Gastrocnemius medialis (tissue), 4 donors: ENCODE data around the gene CHST14. TPM values are rescaled to one million over a fixed set of nuclear protein-coding genes. Genes with fewer than 3 reads are reported as not detected.

Experiments
- ATAC-seq, 2 donors: fragments of 150-250 bp; one replicate each; pipeline ENCODE4 v1.9.1; 2016
- DNase-seq, 2 donors: peaks; one replicate each; pipeline ENCODE4 v3.0.0-alpha.2; 2019
- H3K27ac ChIP-seq, 4 donors: fragments of 200-600 bp; sonication (generic); 1 replicate in 1 of 4; 2 replicates in 3 of 4; pipeline ENCODE4 v1.5.1; 2016 to 2018; ENCODE audit warnings: mild to moderate bottlenecking in 2 of 4, moderate library complexity in 1 of 4
- H3K27me3 ChIP-seq, 3 donors: fragments of 200-600 bp; sonication (generic) in 2 of 3; 1 replicate in 1 of 3; 2 replicates in 2 of 3; pipeline versions ENCODE4 v1.5.1 to v1.6.0; 2016 to 2019; ENCODE audit warnings: mild to moderate bottlenecking in 1 of 3, moderate library complexity in 1 of 3
- H3K36me3 ChIP-seq, 2 donors: fragments of 200-600 bp; sonication (generic) in 1 of 2; one replicate each; pipeline ENCODE4 v1.5.1; 2017 to 2018
- H3K4me1 ChIP-seq, 2 donors: fragments of 200-600 bp; sonication (generic) in 1 of 2; one replicate each; pipeline ENCODE4 v1.5.1; 2016 to 2017; ENCODE audit warnings: mild to moderate bottlenecking in 2 of 2
- H3K4me3 ChIP-seq, 4 donors: fragments of 200-600 bp; sonication (generic) in 3 of 4; 1 replicate in 1 of 4; 2 replicates in 3 of 4; pipeline ENCODE4 v1.5.1; 2016 to 2019; ENCODE audit warnings: mild to moderate bottlenecking in 2 of 4
- H3K9me3 ChIP-seq, 3 donors: fragments of 200-600 bp; sonication (generic) in 2 of 3; 1 replicate in 1 of 3; 2 replicates in 2 of 3; pipeline ENCODE4 v1.5.1; 2016 to 2019
- CTCF ChIP-seq, 5 experiments: fragments of 450-650 bp in 3 of 5; fragments of 200-600 bp in 2 of 5; sonication (generic) in 2 of 5; IDR thresholded peaks in 4 of 5; conservative IDR thresholded peaks in 1 of 5; 1 replicate in 4 of 5; 2 replicates in 1 of 5; pipeline ENCODE4 v1.5.1; 2016 to 2019; ENCODE audit warnings: antibody characterized with exemption in 5 of 5, mild to moderate bottlenecking in 3 of 5, moderate library complexity in 3 of 5
- POLR2A ChIP-seq, 2 donors: fragments of 450-650 bp; IDR thresholded peaks; one replicate each; pipeline ENCODE4 v1.6.1; 2017; ENCODE audit warnings: antibody characterized with exemption in 2 of 2, mild to moderate bottlenecking in 2 of 2, moderate library complexity in 2 of 2
- in situ Hi-C, 4 donors: fragments of 200-750 bp; cut with MboI; loops; one replicate each; pipeline versions ENCODE4 v1.15.0 to v1.8.0; 2017; ENCODE audit warnings: low sequenced_read_pairs in 4 of 4
- intact Hi-C: fragments of 100-400 bp; cut with DNase I; formaldehyde crosslinking; loops from one replicate; pipeline ENCODE4 v1.15.1; 2023; ENCODE audit warnings: low total_unique reads
- total RNA-seq, 4 donors: library from RNA; depleted of rRNA; stranded (reverse); fragments of >200 nt; gene quantifications; one replicate each; pipeline versions ENCODE4 v1.1.0 to v1.2.3, GENCODE V29; 2016

The CHST14 gene
- total RNA-seq, 4 donors from 2014 or later = 3.0 to 5.2 (median 3.9) TPM

DNA sequence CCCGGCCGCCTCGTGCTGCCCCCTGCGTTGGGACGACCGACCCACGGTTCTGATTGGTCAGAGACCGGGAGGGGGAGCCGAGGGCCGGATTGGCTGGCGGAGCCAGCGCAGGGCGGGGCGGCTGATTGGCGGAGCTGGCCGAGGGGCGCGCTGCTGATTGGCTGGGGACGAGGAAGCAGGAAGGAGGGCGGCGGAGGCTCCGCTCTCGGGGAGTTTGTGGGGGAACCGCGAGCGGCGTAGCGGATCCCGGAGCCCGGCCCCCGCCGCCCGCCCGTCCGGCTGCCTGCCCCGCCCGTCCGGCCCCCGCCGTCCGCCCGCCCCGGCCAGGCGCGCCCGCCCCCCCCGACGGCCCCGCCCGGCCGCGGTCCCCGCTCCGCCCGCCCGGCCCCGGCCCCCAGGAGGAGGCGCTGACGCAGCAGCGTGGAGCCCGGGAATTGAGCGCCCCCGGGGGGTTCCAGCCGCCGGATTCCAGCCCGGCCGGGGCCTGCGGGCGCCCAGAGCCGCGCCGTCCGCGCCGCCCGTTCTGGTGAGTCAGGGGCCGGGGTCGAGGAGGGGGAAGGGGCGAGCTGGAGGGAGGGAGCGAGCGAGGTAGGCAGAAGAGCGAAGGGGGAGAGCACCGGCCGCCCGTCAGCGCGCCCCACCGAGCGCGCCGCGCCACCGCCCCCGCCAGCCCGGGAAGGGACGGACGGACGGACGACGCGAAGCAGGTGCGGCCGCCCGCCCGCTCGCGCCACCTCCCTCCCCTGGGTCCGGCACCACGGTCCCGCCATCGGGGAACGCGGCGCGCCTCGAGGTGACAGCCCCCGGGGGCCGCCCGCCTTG lies 29.8 kb upstream of the CHST14 start, which contains the start of gene BAHD1:
Gene BAHD1, plus strand, starts transcription at position 211 of the 822 bp plus-strand sequence. CDS start 17,512 bp downstream, outside the sequence.
- DNase-seq (peak; percentile 95 to 96), ATAC-seq (peak; percentile 83 to 86)
- in situ Hi-C loops = no loop called here
- Histone ChIP-seq H3K27me3 (peaks cover 14 to 23% (median 18%) of the 10 kb centered on the region in 3 donors), H3K27ac (peak within 1 kb of the TSS; percentile 76 to 86 (median 82)), H3K36me3 (no peaks in the 10 kb centered on the region), H3K4me3 (peak within 1 kb of the TSS; percentile 74 to 98 (median 81)), H3K9me3 (no peaks in the 10 kb centered on the region), H3K4me1 (peaks cover 14 to 20% of the 10 kb centered on the region in 2 donors)
- intact Hi-C loops = loop anchor here (2.0 to 10.0 kb wide), 4 partner anchors 30 to 124 kb away; partner anchors contain the start of genes CCDC32, CHST14 and RPUSD2
- TF ChIP-seq CTCF (IDR thresholded peaks at IDR 0.05 in 4 of 5, conservative IDR thresholded peaks at IDR 0.05 in 1 of 5) (peak in 1 of 5 experiments; percentile 13), POLR2A (IDR thresholded peaks at IDR 0.05) (peak; percentile 46 to 47)

GRCh38 chr15:40441565-40442531 lies 28.9 kb upstream of the CHST14 start:
- TF ChIP-seq CTCF (IDR thresholded peaks at IDR 0.05 in 4 of 5, conservative IDR thresholded peaks at IDR 0.05 in 1 of 5) = peak in 1 of 5 experiments; percentile 20
- TF ChIP-seq POLR2A (IDR thresholded peaks at IDR 0.05) = no peak
- in situ Hi-C loops = no loop called here
- Histone ChIP-seq H3K27me3 (peaks cover 6 to 14% (median 9%) of the 10 kb centered on the region in 3 donors), H3K27ac (peak overlapping the region; percentile 37 to 86 (median 79)), H3K36me3 (no peaks in the 10 kb centered on the region), H3K9me3 (no peaks in the 10 kb centered on the region), H3K4me1 (peaks cover 10 to 11% of the 10 kb centered on the region in 2 donors), H3K4me3 (peak overlapping the region; percentile 74 to 98 (median 81))
- ATAC-seq (peak; percentile 3 to 15), DNase-seq (no peak)
- intact Hi-C loops = loop anchor here (2.0 to 10.0 kb wide), 4 partner anchors 29 to 123 kb away; partner anchors contain the start of genes CCDC32, CHST14 and RPUSD2

DNA sequence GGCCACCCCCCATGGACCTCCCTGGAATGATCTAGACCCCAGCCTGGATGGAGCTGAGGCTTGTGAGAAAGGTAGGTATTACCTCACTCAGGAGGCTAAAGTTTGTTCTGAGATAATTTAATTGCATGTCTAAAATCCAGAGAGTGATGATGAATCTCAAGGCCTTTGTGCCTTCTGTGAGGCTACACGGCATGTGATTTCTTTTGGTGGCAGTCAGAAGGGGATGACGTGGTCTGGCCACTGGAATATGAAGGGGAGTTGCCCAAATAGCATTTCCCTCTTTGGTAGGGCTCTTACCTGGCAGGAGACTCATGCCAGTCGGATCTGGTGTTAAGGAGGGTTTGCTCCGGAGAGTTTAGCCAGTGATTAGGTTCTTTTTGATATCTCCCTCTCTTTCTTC lies 27.5 kb upstream of the CHST14 start:
- H3K4me3 ChIP-seq = no peak overlapping the region
- intact Hi-C loops (loop anchor here (10.0 kb wide), 1 partner anchor 122 kb away; the partner anchor contains the start of genes CCDC32 and RPUSD2), in situ Hi-C loops (no loop called here)
- H3K27ac ChIP-seq = no peak overlapping the region
- H3K9me3 ChIP-seq = no peaks in the 10 kb centered on the region
- no peak for ATAC-seq
- TF ChIP-seq CTCF (IDR thresholded peaks at IDR 0.05 in 4 of 5, conservative IDR thresholded peaks at IDR 0.05 in 1 of 5) (no peak), POLR2A (IDR thresholded peaks at IDR 0.05) (no peak)
- DNase-seq = no peak
- peaks cover 8 to 9% of the 10 kb centered on the region in 2 donors for H3K4me1 ChIP-seq
- no peaks in the 10 kb centered on the region for H3K27me3 ChIP-seq
- no peaks in the 10 kb centered on the region for H3K36me3 ChIP-seq

- H3K4me1 ChIP-seq = peaks cover 8 to 9% of the 10 kb centered on the region in 2 donors
- no peaks in the 10 kb centered on the region for H3K36me3 ChIP-seq
- no peak for DNase-seq
- TF ChIP-seq POLR2A (IDR thresholded peaks at IDR 0.05) = no peak
- TF ChIP-seq CTCF (IDR thresholded peaks at IDR 0.05 in 4 of 5, conservative IDR thresholded peaks at IDR 0.05 in 1 of 5) = no peak
- intact Hi-C loops = loop anchor here (10.0 kb wide), 1 partner anchor 121 kb away; the partner anchor contains the start of genes CCDC32 and RPUSD2
- no peak for ATAC-seq
- H3K27me3 ChIP-seq = no peaks in the 10 kb centered on the region
- H3K4me3 ChIP-seq = no peak overlapping the region
- in situ Hi-C loops = no loop called here
- no peaks in the 10 kb centered on the region for H3K9me3 ChIP-seq
- H3K27ac ChIP-seq = no peak overlapping the region
These were observed 26.9 kb upstream of the CHST14 start for GRCh38 chr15:40443846-40444245.
